ENCODE results near the gene CACTIN. TPM values are rescaled to one million over a fixed set of nuclear protein-coding genes. Genes with fewer than 3 reads are reported as not detected.

Gene CACTIN
- total RNA-seq, 1 donor from 2014 or later: 26.7 TPM

DNA sequence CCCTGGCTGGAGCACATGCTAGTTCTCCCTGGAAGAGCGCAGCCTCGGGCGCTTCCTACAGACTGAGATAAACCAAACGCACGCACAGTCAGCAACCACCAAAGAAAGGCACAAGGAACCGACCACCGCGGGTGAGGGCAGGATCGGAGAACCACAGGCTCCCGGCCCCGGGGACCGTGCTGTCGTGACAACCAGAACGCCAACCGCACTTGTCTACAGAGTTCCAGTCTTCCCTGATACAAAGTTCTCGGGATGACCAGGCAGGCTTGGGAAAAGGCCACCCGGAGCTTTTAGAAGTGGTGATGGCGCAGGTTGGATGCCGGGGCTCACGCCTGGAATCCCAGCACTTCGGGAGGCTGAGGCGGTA, 33.1 kb upstream of the CACTIN start:
- H3K79me2 ChIP-seq (ENCODE audit: insufficient read depth, low read length): no peaks in the 10 kb centered on the region
- Mint-ChIP-seq H3K27ac (ENCODE audit: unreplicated experiment) (no peak overlapping the region), H3K36me3 (ENCODE audit: low read depth, unreplicated experiment) (peaks cover 23% of the 10 kb centered on the region), H3K27me3 (ENCODE audit: low read depth, unreplicated experiment) (no peaks in the 10 kb centered on the region), H3K4me3 (ENCODE audit: unreplicated experiment) (no peak overlapping the region), H3K4me1 (ENCODE audit: low read depth, unreplicated experiment) (no peaks in the 10 kb centered on the region), H3K9me3 (ENCODE audit: unreplicated experiment) (no peaks in the 10 kb centered on the region)
- no peak overlapping the region for H2AFZ ChIP-seq (ENCODE audit: low read depth, low read length)
- DNase-seq (ENCODE audit: low read depth): no peak
- H3K27ac ChIP-seq (ENCODE audit: low read depth, low read length): no peak overlapping the region
- no peak overlapping the region for H3K4me3 ChIP-seq (ENCODE audit: insufficient read depth, low read depth, low read length)
- no peak overlapping the region for H3K4me2 ChIP-seq (ENCODE audit: low read length)
- H3K36me3 ChIP-seq (ENCODE audit: insufficient read depth, low read length): no peaks in the 10 kb centered on the region
- H3K9ac ChIP-seq (ENCODE audit: low read length): no peak overlapping the region
- peaks cover 14% of the 10 kb centered on the region for H3K4me1 ChIP-seq (ENCODE audit: insufficient read depth, low read length)
- no peak for FAIRE-seq
- H3K27me3 ChIP-seq (ENCODE audit: insufficient read depth, low read length): no peaks in the 10 kb centered on the region
- TF ChIP-seq, protein P1, sequence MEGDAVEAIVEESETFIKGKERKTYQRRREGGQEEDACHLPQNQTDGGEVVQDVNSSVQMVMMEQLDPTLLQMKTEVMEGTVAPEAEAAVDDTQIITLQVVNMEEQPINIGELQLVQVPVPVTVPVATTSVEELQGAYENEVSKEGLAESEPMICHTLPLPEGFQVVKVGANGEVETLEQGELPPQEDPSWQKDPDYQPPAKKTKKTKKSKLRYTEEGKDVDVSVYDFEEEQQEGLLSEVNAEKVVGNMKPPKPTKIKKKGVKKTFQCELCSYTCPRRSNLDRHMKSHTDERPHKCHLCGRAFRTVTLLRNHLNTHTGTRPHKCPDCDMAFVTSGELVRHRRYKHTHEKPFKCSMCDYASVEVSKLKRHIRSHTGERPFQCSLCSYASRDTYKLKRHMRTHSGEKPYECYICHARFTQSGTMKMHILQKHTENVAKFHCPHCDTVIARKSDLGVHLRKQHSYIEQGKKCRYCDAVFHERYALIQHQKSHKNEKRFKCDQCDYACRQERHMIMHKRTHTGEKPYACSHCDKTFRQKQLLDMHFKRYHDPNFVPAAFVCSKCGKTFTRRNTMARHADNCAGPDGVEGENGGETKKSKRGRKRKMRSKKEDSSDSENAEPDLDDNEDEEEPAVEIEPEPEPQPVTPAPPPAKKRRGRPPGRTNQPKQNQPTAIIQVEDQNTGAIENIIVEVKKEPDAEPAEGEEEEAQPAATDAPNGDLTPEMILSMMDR (IDR thresholded peaks at IDR 0.05; ENCODE audit: insufficient read depth, low read depth, low read length): no peak
- TF ChIP-seq EZH2 (IDR thresholded peaks at IDR 0.05; ENCODE audit: insufficient read depth, low read length): no peak
- peaks cover 3% of the 10 kb centered on the region for H3K9me3 ChIP-seq (ENCODE audit: insufficient read depth, low read depth, low read length)
- H4K20me1 ChIP-seq (ENCODE audit: insufficient read depth, low read length): peaks cover 12% of the 10 kb centered on the region

DNA sequence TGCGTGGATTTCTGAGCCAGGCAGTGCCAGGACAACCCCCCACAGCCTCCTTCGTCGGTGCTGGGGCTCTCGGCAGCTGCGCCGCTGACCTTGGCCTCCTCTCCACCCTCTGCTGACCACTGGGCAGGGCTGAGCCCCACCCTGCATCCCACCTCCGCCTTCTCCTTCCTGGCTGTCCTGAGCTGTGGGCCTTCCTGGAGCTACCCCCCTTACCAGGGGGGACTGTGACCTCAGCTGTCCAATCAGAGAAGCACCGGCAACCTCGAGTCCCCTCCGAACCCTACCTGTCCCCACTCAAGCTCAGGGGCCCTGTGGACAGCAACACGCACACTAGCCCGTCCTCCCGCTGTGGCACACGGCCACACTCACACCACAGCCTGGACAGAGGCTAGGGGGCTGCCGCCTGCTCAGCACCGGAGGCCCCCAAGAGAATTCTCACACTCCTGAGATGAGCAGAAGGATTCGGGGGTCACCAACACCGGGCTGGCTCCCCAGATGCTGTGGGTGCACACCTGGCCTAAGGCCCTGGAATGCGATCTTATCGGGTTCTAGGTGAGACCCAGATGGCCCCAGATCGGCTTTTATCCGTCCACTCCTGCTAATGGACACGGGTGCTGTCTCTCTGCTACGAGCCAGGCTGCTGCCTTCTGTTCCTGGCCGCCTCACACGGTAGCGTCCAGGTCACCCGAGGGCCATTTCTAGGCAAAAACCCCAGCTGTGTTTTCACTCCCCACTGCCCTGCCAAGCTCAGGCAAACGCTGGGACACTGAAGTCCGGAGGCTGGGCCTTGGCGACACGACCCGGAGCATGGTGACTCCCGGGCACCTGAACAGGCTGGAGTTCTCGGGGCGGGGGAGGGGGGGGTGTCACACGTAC, 32.5 kb upstream of the CACTIN start:
- peaks cover 24% of the 10 kb centered on the region for H3K36me3 Mint-ChIP-seq (ENCODE audit: low read depth, unreplicated experiment)
- no peak overlapping the region for H3K4me2 ChIP-seq (ENCODE audit: low read length)
- no peak overlapping the region for H3K27ac ChIP-seq (ENCODE audit: low read depth, low read length)
- H3K4me1 ChIP-seq (ENCODE audit: insufficient read depth, low read length): peaks cover 14% of the 10 kb centered on the region
- H3K36me3 ChIP-seq (ENCODE audit: insufficient read depth, low read length): no peaks in the 10 kb centered on the region
- H3K27me3 ChIP-seq (ENCODE audit: insufficient read depth, low read length): no peaks in the 10 kb centered on the region
- H3K9me3 Mint-ChIP-seq (ENCODE audit: unreplicated experiment): no peaks in the 10 kb centered on the region
- no peak overlapping the region for H3K27ac Mint-ChIP-seq (ENCODE audit: unreplicated experiment)
- no peak overlapping the region for H3K4me3 Mint-ChIP-seq (ENCODE audit: unreplicated experiment)
- FAIRE-seq (no peak), DNase-seq (ENCODE audit: low read depth) (no peak)
- H3K79me2 ChIP-seq (ENCODE audit: insufficient read depth, low read length): no peaks in the 10 kb centered on the region
- H3K4me1 Mint-ChIP-seq (ENCODE audit: low read depth, unreplicated experiment): no peaks in the 10 kb centered on the region
- peaks cover 9% of the 10 kb centered on the region for H4K20me1 ChIP-seq (ENCODE audit: insufficient read depth, low read length)
- H3K4me3 ChIP-seq (ENCODE audit: insufficient read depth, low read depth, low read length): no peak overlapping the region
- TF ChIP-seq, protein P1 (IDR thresholded peaks at IDR 0.05; ENCODE audit: insufficient read depth, low read depth, low read length): no peak
- TF ChIP-seq EZH2 (IDR thresholded peaks at IDR 0.05; ENCODE audit: insufficient read depth, low read length): no peak
- H2AFZ ChIP-seq (ENCODE audit: low read depth, low read length): no peak overlapping the region
- H3K9ac ChIP-seq (ENCODE audit: low read length): no peak overlapping the region
- H3K27me3 Mint-ChIP-seq (ENCODE audit: low read depth, unreplicated experiment): no peaks in the 10 kb centered on the region
- H3K9me3 ChIP-seq (ENCODE audit: insufficient read depth, low read depth, low read length): peaks cover 3% of the 10 kb centered on the region

Measured in astrocyte (in vitro differentiated cells and primary cell).